Neural cell (in vitro differentiated cells): Measurements from ENCODE around the gene RFX4. TPM values are rescaled to one million over a fixed set of nuclear protein-coding genes. Genes with fewer than 3 reads are reported as not detected.

ENCODE experiments used
- H2AFZ ChIP-seq: fragments of 200-600, 300-800 bp; sonication (generic), shearing (Covaris generic); 2 replicates; pipeline ENCODE4 v1.6.0; 2014; ENCODE audit warnings: low read depth, mild to moderate bottlenecking, antibody characterized with exemption, low read length, moderate library complexity
- H3F3A ChIP-seq: fragments of 200-600 bp; shearing (Covaris generic); 2 replicates; pipeline ENCODE4 v1.6.1; 2016; ENCODE audit warnings: mild to moderate bottlenecking, moderate library complexity, mixed read lengths, antibody characterized with exemption, low read length; ENCODE audit not compliant: insufficient read depth, poor library complexity, severe bottlenecking
- H3K27ac ChIP-seq: fragments of 200-600, 300-800 bp; sonication (generic), shearing (Covaris generic); 2 replicates; pipeline ENCODE4 v1.5.1; 2014; ENCODE audit warnings: mild to moderate bottlenecking, low read length, moderate library complexity
- H3K27me3 ChIP-seq: fragments of 300-800, 200-600 bp; sonication (generic), shearing (Covaris generic); 2 replicates; pipeline ENCODE4 v1.6.0; 2014; ENCODE audit warnings: mild to moderate bottlenecking, low read depth, low read length, moderate library complexity; ENCODE audit not compliant: insufficient read depth
- H3K36me3 ChIP-seq: fragments of 300-800, 200-600 bp; sonication (generic), shearing (Covaris generic); 2 replicates; pipeline ENCODE4 v1.5.1; 2014; ENCODE audit warnings: mild to moderate bottlenecking, antibody characterized with exemption, low read length, moderate library complexity; ENCODE audit not compliant: insufficient read depth
- H3K4me2 ChIP-seq: fragments of 300-800, 200-600 bp; sonication (generic), shearing (Covaris generic); 2 replicates; pipeline ENCODE4 v1.6.0; 2014; ENCODE audit warnings: mild to moderate bottlenecking, low read length
- H3K4me3 ChIP-seq: fragments of 300-800, 200-600 bp; sonication (generic), shearing (Covaris generic); 2 replicates; pipeline ENCODE4 v1.5.1; 2014; ENCODE audit warnings: mild to moderate bottlenecking, low read length, moderate library complexity
- H3K79me2 ChIP-seq: fragments of 200-600 bp; shearing (Covaris generic); replicated peaks from 2 replicates; pipeline ENCODE4 v1.6.0; 2014; ENCODE audit warnings: mild to moderate bottlenecking, low read length, moderate library complexity; ENCODE audit not compliant: insufficient read depth
- H3K9ac ChIP-seq: fragments of 300-800, 200-600 bp; sonication (generic), shearing (Covaris generic); 2 replicates; pipeline ENCODE4 v1.6.1; 2016; ENCODE audit warnings: mild to moderate bottlenecking, low read length, mixed read lengths
- H3K9me2 ChIP-seq: fragments of 200-600 bp; shearing (Covaris generic); 2 replicates; pipeline ENCODE4 v1.6.1; 2016; ENCODE audit warnings: mild to moderate bottlenecking, low read length, mixed read lengths; ENCODE audit not compliant: insufficient read depth
- H3K9me3 ChIP-seq: fragments of 200-600, 300-800 bp; sonication (generic), shearing (Covaris generic); 2 replicates; pipeline ENCODE4 v1.6.1; 2016; ENCODE audit warnings: mild to moderate bottlenecking, mixed run types, low read length, moderate library complexity, mixed read lengths
- H4K20me1 ChIP-seq: fragments of 200-600 bp; shearing (Covaris generic); 2 replicates; pipeline ENCODE4 v1.6.1; 2016; ENCODE audit warnings: mild to moderate bottlenecking, mixed run types; ENCODE audit not compliant: insufficient read depth
- EP300 ChIP-seq: fragments of 450-650 bp; conservative IDR thresholded peaks from 2 replicates; pipeline ENCODE4 v1.6.1; 2014; ENCODE audit warnings: antibody characterized with exemption, mild to moderate bottlenecking, moderate library complexity; ENCODE audit not compliant: poor library complexity, severe bottlenecking
- EZH2 ChIP-seq: fragments of 200-600, 300-800 bp; shearing (Covaris generic), sonication (generic); IDR thresholded peaks from 2 replicates; pipeline ENCODE4 v1.6.1; 2014; ENCODE audit warnings: antibody characterized with exemption, low read length, borderline replicate concordance, mild to moderate bottlenecking; ENCODE audit not compliant: insufficient read depth, poor library complexity, severe bottlenecking
- MXI1 ChIP-seq: fragments of 450-650 bp; conservative IDR thresholded peaks from 2 replicates; pipeline ENCODE4 v1.6.1; 2014; ENCODE audit warnings: antibody characterized with exemption, mild to moderate bottlenecking; ENCODE audit not compliant: poor library complexity, severe bottlenecking
- POLR2AphosphoS5 ChIP-seq: IDR thresholded peaks from 2 replicates; pipeline ENCODE4 v1.6.1; 2012
- RAD21 ChIP-seq: fragments of 450-650 bp; conservative IDR thresholded peaks from 2 replicates; pipeline ENCODE4 v1.6.1; 2014; ENCODE audit warnings: antibody characterized with exemption, mild to moderate bottlenecking, moderate library complexity
- SMC3 ChIP-seq: fragments of 450-650 bp; conservative IDR thresholded peaks from 2 replicates; pipeline ENCODE4 v1.6.1; 2014; ENCODE audit warnings: antibody characterized with exemption, mild to moderate bottlenecking, moderate library complexity; ENCODE audit not compliant: poor library complexity
- TAF1 ChIP-seq: IDR thresholded peaks from 2 replicates; pipeline ENCODE4 v1.6.1; 2012; ENCODE audit warnings: low read depth
- polyA plus RNA-seq: library from polyadenylated mRNA; depleted of rRNA; stranded (reverse); fragments of >200 nt; gene quantifications from 2 replicates; pipeline ENCODE4 v1.2.3, GENCODE V29; 2014
- TF ChIP-seq, protein P1 (sequence below): fragments of 450-650 bp; IDR thresholded peaks from 2 replicates; pipeline ENCODE4 v1.5.1; 2014; ENCODE audit warnings: antibody characterized with exemption, mild to moderate bottlenecking, moderate library complexity; ENCODE audit not compliant: poor library complexity, severe bottlenecking
- TF ChIP-seq, protein P2 (sequence below): IDR thresholded peaks from 2 replicates; pipeline ENCODE4 v1.6.1; 2012; ENCODE audit warnings: borderline replicate concordance

RFX4 gene
- polyA plus RNA-seq, 1 donor from 2014 or later = 0.22 TPM

DNA sequence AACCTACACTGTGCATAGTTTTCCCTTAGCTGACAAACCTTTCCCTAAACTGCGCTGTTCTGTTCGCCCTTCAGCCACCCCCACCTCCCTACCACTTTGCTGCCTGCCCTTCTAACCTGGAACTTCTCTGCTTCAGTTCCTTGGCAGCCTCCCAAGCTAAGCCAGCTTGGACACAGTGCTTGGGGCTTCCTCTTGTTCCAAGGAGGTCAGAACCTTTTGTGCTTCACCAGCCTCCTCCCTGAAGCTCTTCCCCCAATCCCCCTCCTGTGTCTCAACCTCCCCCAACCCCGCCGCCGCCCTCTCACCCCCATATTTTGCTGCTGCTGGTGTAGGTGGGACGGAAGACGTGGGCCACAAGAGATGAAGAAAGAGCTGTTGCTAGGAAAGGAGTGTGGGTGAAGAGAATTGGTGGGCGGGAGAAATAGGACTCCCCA is 183.6 kb downstream of the RFX4 start:
- H3F3A ChIP-seq = no peaks in the 10 kb centered on the region
- no peaks in the 10 kb centered on the region for H3K79me2 ChIP-seq
- no peak overlapping the region for H2AFZ ChIP-seq
- no peaks in the 10 kb centered on the region for H3K9me3 ChIP-seq
- TF ChIP-seq RAD21 = no peak
- no peak for TF ChIP-seq TAF1
- TF ChIP-seq SMC3 = no peak
- no peak for TF ChIP-seq EZH2
- TF ChIP-seq, protein P1, sequence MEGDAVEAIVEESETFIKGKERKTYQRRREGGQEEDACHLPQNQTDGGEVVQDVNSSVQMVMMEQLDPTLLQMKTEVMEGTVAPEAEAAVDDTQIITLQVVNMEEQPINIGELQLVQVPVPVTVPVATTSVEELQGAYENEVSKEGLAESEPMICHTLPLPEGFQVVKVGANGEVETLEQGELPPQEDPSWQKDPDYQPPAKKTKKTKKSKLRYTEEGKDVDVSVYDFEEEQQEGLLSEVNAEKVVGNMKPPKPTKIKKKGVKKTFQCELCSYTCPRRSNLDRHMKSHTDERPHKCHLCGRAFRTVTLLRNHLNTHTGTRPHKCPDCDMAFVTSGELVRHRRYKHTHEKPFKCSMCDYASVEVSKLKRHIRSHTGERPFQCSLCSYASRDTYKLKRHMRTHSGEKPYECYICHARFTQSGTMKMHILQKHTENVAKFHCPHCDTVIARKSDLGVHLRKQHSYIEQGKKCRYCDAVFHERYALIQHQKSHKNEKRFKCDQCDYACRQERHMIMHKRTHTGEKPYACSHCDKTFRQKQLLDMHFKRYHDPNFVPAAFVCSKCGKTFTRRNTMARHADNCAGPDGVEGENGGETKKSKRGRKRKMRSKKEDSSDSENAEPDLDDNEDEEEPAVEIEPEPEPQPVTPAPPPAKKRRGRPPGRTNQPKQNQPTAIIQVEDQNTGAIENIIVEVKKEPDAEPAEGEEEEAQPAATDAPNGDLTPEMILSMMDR = no peak
- TF ChIP-seq POLR2AphosphoS5 = no peak
- TF ChIP-seq, protein P2, sequence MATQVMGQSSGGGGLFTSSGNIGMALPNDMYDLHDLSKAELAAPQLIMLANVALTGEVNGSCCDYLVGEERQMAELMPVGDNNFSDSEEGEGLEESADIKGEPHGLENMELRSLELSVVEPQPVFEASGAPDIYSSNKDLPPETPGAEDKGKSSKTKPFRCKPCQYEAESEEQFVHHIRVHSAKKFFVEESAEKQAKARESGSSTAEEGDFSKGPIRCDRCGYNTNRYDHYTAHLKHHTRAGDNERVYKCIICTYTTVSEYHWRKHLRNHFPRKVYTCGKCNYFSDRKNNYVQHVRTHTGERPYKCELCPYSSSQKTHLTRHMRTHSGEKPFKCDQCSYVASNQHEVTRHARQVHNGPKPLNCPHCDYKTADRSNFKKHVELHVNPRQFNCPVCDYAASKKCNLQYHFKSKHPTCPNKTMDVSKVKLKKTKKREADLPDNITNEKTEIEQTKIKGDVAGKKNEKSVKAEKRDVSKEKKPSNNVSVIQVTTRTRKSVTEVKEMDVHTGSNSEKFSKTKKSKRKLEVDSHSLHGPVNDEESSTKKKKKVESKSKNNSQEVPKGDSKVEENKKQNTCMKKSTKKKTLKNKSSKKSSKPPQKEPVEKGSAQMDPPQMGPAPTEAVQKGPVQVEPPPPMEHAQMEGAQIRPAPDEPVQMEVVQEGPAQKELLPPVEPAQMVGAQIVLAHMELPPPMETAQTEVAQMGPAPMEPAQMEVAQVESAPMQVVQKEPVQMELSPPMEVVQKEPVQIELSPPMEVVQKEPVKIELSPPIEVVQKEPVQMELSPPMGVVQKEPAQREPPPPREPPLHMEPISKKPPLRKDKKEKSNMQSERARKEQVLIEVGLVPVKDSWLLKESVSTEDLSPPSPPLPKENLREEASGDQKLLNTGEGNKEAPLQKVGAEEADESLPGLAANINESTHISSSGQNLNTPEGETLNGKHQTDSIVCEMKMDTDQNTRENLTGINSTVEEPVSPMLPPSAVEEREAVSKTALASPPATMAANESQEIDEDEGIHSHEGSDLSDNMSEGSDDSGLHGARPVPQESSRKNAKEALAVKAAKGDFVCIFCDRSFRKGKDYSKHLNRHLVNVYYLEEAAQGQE = no peak
- no peak for TF ChIP-seq EP300
- no peak for TF ChIP-seq MXI1
- no peak overlapping the region for H3K4me3 ChIP-seq
- H3K4me2 ChIP-seq = no peak overlapping the region
- no peaks in the 10 kb centered on the region for H4K20me1 ChIP-seq
- no peaks in the 10 kb centered on the region for H3K36me3 ChIP-seq
- H3K9ac ChIP-seq = no peak overlapping the region
- no peak overlapping the region for H3K27ac ChIP-seq
- no peaks in the 10 kb centered on the region for H3K9me2 ChIP-seq
- no peaks in the 10 kb centered on the region for H3K27me3 ChIP-seq

DNA sequence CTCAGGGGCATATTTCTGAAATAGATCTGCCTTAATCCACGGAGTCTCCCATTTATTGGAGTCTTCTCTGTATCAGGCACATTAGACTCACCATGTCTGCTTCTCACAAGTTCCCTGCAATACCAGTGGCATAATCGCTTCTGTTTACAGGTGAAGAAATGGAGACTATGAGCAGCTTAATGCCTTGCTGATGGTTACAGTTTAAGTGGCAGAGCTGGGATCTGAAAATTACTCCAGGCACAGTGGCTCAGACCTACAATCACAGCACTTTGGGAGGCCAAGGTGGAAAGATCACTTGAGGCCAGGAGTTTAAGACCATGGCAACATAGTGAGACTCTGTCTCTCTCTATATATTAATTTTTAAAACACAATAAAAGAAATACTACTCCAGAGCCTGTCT is 184.4 kb downstream of the RFX4 start:
- no peaks in the 10 kb centered on the region for H3K9me2 ChIP-seq
- no peak overlapping the region for H3K9ac ChIP-seq
- H3K9me3 ChIP-seq = no peaks in the 10 kb centered on the region
- no peak overlapping the region for H3K4me2 ChIP-seq
- H3K27me3 ChIP-seq = no peaks in the 10 kb centered on the region
- no peaks in the 10 kb centered on the region for H3K36me3 ChIP-seq
- no peak overlapping the region for H3K4me3 ChIP-seq
- H3K27ac ChIP-seq = no peak overlapping the region
- no peak for TF ChIP-seq MXI1
- TF ChIP-seq, protein P1 = no peak
- TF ChIP-seq SMC3 = no peak
- peak; percentile 70 for TF ChIP-seq POLR2AphosphoS5
- TF ChIP-seq TAF1 = no peak
- TF ChIP-seq, protein P2 = no peak
- H4K20me1 ChIP-seq = no peaks in the 10 kb centered on the region
- H3F3A ChIP-seq = no peaks in the 10 kb centered on the region
- no peaks in the 10 kb centered on the region for H3K79me2 ChIP-seq
- no peak overlapping the region for H2AFZ ChIP-seq
